HUDEP-2 (cell line): ENCODE data around the gene RALBP1.
"Not testable (repeated sequence)": the region's sequence is repeated elsewhere in the genome, so short reads cannot be mapped to it uniquely, and the experiment has no call there.

Source experiments
- DNase-seq, 76 experiments: peaks; one replicate each; lab custom pipeline; 2025; ENCODE audit not compliant: unreplicated experiment in 76 of 76; lab: John Stamatoyannopoulos, UW

The RALBP1 gene

DNA sequence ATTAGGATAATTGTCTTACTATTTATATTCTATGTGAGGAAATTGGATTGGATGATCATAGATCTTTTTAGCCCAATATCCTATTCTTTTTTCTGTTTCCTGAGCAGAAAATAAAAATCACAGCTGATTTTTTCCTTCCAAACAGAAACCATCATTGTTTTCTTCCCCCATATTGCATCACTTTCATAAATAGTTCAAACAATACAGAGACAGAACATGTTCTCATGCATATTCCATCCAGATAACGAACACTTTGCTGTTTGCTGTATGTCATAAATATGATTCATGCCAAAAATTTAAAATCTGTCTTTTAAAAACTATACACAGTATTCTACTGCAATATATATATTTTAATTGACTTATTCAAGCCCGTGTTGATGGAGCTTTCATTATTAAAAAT is 22.0 kb upstream of the RALBP1 start:
- no peak for DNase-seq

DNA sequence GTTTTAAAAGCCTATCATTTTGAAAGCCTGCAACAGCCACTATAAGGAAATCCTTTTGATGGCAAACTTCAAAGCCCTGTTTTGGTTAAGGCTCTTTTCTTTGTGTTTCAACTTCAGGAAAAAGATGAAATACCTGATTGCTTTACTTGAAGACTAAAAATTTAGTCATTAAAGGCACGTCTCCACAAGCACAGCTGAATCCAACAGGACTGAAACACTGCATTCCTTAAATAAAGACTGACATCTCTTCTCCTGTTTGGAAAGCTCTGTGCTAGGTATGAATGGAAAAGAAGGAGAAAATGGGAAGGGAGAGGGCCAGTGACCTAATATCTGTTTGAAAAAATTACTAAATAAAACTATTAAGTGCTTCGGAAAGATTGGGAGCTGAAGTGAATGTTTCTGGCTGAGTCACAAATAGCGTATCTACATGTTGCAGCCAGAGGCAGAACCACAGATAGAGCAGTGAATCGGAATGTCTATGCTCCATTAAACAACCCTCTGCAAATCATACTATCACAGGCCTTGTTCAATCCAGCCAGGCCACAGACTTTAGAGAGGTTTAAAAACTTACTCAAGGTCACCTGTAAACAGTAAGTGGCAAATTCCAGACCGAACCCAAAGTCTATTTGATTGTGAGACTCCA is 21.1 kb upstream of the RALBP1 start:
- DNase-seq: peak in 2 of 76 experiments; percentile 1 to 36

GRCh38 chr18:9455718-9456511 is 19.4 kb upstream of the RALBP1 start:
- no peak for DNase-seq

GRCh38 chr18:9466127-9466526 is 9.2 kb upstream of the RALBP1 start:
- DNase-seq: no peak

- DNase-seq: no peak
Measured at GRCh38 chr18:9466846-9467245, 8.5 kb upstream of the RALBP1 start.

DNA sequence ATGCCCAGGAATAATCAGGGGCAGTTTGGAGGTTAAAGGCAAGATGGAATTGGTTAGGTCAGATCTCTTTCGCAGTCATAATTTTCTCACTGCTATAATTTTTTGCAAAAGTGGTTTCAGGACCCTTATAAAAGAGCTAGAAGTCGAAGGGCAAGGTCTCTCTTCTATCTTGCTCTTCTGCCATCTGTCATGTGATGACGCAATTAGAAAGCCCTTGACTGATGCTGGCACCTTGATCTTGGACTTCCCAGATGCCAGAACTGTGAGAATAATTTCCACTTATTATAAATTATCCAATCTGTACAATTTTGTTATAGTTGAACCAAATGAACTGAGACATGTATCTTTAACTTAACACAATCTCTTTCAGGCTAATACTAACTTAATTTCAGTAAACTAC is 6.3 kb upstream of the RALBP1 start:
- no peak for DNase-seq

DNA sequence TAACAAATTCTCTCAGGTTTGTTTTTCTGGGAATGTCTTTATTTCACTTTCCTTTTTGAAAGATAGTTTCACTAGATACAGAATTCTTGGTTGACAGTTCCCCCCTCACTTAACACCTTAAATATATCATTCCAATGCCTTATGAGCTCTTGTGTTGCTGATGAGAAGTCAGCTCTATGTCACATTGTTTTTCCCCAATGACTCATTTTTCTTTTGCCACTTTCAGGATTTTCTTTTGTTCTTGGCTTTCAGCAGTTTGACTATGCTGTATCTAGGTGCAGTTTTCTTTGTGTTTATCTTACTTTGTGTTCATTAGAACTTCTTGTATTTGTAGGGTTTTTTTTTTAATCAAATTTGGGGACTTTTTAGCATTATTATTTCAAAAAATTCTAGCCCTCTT is 5.6 kb upstream of the RALBP1 start:
- DNase-seq: no peak

- DNase-seq: peak in 4 of 76 experiments; percentile 41 to 71 (median 52)
Measured at GRCh38 chr18:9474108-9474982, 968 bp upstream of the RALBP1 start.

DNA sequence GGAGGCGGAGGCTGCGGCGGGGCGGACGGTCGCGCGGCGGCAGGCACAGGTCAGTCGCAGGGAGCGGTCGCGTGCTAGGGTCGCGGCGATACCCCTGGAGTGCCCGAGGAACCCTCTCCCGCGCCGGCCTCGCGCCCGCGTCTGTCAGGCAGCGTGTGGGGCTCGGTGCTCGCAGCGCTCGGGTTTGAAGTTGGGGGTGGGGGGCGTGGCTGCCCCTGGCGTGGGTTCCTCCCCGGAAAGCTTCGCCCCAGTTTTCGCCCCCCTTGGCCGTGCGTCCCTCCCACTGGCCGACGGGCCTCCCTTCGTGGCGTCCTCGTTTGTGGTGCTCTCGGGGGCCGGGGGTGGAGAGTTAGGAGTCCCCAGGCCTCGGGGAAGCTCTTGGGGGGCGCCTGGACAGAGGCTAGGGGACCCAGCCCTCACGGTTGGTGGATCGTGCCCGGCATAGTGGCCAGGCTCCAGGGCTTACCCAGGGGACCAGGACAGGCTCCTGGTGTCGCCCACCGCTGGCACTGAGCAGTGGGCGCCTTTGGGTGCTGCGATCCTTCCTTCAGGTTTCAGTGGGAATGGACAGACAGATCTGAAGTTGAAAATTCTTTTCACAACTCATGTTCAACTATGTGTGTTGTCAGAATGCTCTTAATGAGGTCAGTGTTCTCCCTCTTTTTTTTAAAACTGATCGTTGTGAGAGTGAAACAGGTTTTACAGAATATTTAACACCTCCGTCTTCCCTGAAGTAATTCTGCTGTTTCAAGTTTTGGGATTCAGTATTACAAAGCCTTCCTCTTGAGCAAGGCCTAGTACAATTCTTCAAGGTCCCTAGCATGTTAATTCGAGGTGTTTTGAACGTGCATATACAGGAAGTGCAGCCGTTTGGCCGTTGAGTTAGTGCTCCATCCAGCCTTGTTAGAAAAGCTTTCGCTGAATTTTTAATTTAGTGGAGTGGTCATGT is 604 bp downstream of the RALBP1 start:
- DNase-seq: peak in 30 of 76 experiments; percentile 1 to 74 (median 28)

GRCh38 chr18:9476949-9477348 is 1.6 kb downstream of the RALBP1 start:
- peak in 2 of 76 experiments; percentile 0 to 62 for DNase-seq

DNA sequence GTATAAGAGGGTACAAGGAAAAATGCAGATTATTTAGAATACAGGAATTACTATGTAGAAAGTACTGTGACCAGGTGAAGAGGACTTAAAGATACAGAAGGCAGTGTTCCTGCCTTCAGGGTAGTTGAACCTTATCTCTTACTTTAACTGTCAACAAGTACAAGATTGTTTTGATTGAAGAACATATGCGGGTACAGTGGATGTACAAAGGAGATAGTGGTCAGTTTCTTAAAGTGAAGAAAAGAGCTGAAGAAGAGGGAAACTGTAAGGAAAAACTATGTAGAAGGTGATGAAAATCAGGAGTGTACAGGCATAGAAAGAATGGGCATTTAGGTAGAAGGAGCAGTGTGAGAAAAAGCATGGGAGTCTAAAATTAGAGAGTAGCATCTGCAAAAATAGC is 2.2 kb downstream of the RALBP1 start:
- DNase-seq: peak in 5 of 76 experiments; percentile 3 to 54 (median 29)

DNA sequence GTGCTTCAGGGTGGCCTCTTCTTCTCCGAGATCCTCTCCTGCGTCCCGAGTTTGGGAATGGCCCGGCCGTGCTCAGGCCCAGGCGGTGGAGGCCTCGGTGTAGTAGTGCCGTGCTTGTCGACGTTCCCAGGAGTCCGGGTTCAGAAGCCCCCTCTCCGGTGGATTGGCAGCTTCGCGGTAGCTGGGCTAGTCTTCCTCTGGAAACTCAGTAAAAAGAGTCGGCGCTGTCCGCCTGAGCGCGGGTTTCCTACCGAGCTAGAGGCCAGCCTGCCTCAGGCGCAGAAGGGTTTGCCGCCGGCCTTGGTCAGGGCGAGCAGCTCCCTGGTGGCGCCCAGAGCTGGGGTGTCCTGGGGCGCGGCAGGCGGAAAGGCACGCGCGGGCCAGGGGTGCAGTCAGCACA is 3.2 kb downstream of the RALBP1 start:
- DNase-seq: no peak

DNA sequence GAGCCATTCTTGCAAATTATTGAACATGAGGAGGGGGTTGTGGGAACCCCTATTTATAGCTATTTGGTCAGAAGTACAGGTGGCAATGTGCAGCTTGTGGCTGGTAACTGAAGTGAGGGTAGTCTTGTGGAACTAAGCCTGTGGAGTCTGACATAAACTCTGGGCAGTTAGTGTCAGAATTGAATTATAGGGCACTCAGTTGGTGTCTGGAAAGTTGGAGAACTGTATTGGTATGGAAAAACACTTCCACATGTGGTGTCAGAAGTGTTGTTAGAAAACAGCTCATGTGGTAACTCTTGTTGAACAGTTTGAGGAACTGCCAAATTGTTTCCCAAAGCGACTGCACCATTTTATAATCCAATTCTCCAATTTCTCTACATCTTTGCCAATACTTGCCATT is 7.5 kb downstream of the RALBP1 start:
- no peak for DNase-seq

DNA sequence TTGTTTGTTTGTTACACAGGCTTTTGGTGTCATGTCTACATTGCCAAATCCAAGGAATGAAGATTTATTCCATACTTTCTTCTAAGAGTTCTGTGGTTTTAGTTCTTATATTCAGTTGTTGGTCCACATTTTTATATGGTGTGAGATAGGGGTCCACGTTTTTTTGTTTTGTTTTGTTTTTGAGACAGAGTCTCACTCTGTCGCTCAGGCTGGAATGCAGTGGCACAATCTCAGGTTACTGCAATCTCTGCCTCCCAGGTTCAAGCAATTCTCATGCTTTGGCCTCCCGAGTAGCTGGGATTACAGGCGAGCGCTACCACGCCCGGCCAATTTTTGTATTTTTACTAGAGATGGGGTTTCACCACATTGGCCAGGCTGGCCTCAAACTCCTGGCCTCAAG is 8.2 kb downstream of the RALBP1 start:
- DNase-seq: no peak

DNA sequence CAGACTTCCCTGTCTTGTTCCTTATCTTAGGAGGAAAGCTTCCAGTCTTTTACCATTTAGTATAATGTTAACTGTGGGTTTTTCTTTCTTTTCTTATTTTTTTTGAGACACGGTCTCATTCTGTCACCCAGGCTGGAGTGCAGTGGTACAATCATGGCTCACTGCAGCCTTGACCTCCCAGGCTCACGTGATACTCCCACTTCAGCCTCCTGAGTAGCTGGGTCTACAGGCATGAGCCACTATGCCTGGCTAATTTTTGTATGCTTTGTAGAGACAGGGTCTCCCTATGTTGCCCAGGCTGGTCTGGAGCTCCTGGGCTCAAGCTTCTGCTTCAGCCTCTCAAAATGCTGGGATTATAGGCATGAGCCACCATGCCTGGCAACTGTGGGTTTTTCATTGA is 9.5 kb downstream of the RALBP1 start:
- DNase-seq: not testable (repeated sequence)

- no peak for DNase-seq
Measured at GRCh38 chr18:9488538-9488937, 13.2 kb downstream of the RALBP1 start.

DNA sequence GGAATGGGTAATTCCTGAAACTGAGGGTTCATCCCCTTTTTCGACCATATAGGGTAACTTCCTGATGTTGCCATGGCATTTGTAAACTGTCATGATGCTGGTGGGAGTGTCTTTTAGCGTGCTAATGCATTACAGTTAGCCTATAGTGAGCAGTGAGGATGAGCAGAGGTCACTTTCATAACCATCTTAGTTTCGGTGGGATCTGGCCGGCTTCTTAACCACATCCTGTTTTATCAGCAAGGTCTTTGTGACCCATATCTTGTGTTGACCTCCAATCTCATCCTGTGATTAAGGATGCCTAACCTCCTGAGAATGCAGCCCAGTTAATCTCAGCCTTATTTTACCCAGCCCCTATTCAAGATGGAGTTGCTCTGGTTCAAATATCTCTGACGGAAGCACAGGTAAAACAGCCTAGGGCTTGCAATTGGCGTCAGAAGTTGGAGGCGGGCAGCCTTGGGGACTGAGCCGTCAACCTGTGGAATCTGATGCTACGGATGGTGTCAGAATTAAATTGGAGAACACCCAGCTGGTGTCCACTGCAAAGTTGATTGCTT is 19.5 kb downstream of the RALBP1 start:
- no peak for DNase-seq

GRCh38 chr18:9495465-9495864 is 20.2 kb downstream of the RALBP1 start:
- no peak for DNase-seq

GRCh38 chr18:9495916-9496705 is 20.8 kb downstream of the RALBP1 start:
- DNase-seq: no peak
